A549 (cell line): ENCODE data around the gene MARCHF10. TPM values are rescaled to one million over a fixed set of nuclear protein-coding genes. Genes with fewer than 3 reads are reported as not detected.

Experiments used
- ATAC-seq, 2 experiments: fragments of 200-7000 bp in 1 of 2; fragments of >200 bp in 1 of 2; cut with Nextera tagmentation in 1 of 2; cut with Tn5 transposase in 1 of 2; 3 replicates each; pipeline versions ENCODE4 v1.8.0 to v1.9.1; 2018 to 2020; ENCODE audit warnings: mild to moderate bottlenecking in 1 of 2, moderate library complexity in 1 of 2
- CTCF ChIA-PET: fragments of 300-600 bp; sonication (Branson Sonifier 250); formaldehyde crosslinking; extraction: SDS; loops from one replicate; lab custom pipeline; 2021; ENCODE audit warnings: antibody characterized with exemption, inconsistent platforms; lab: Yijun Ruan, JAX
- POLR2A ChIA-PET: fragments of 350-600 bp; formaldehyde crosslinking; extraction: SDS; loops from one replicate; lab custom pipeline; 2021; ENCODE audit warnings: antibody characterized with exemption, inconsistent platforms; lab: Yijun Ruan, JAX
- DNase-seq, 2 experiments: peaks; one replicate each; pipeline versions ENCODE4 v3.0.0 to v3.0.0-alpha.2; 2011 to 2016; ENCODE audit warnings: low read depth in 1 of 2, low spot score in 1 of 2
- FAIRE-seq: peaks from 2 replicates; lab custom pipeline; 2011; peaks lifted over from hg19 to GRCh38; lab: Jason Lieb, UNC
- H3K27ac ChIP-seq, 2 experiments: fragments of >200 bp; sonication (Bioruptor Twin); formaldehyde crosslinking; 3 replicates each; pipeline ENCODE4 v1.5.1; 2016 to 2017
- H3K4me1 ChIP-seq: fragments of >200 bp; sonication (Bioruptor Twin); formaldehyde crosslinking; 3 replicates; pipeline ENCODE4 v1.6.1; 2016
- H3K4me2 ChIP-seq: fragments of >200 bp; sonication (Bioruptor Twin); formaldehyde crosslinking; 3 replicates; pipeline ENCODE4 v1.6.1; 2016
- H3K4me3 ChIP-seq: fragments of >200 bp; sonication (Bioruptor Twin); formaldehyde crosslinking; 3 replicates; pipeline ENCODE4 v1.5.1; 2016
- H3K9me3 ChIP-seq: fragments of >200 bp; sonication (Bioruptor Twin); formaldehyde crosslinking; 3 replicates; pipeline ENCODE4 v1.6.1; 2016
- BHLHE40 ChIP-seq: IDR thresholded peaks from 2 replicates; pipeline ENCODE4 v1.6.1; 2012; ENCODE audit warnings: low read depth, low read length, inconsistent platforms
- EP300 ChIP-seq, 2 experiments: fragments of >200 bp; sonication (Bioruptor Twin); formaldehyde crosslinking; IDR thresholded peaks; 2 replicates in 1 of 2; 3 replicates in 1 of 2; pipeline ENCODE4 v1.6.1; 2016 to 2017
- ESRRA ChIP-seq: fragments of 150-350 bp; IDR thresholded peaks from 2 replicates; pipeline ENCODE4 v1.6.1; 2014; ENCODE audit warnings: mild to moderate bottlenecking, low read length, borderline replicate concordance
- FOSB ChIP-seq: fragments of 250-450 bp; sonication (Bioruptor Pico); IDR thresholded peaks from 2 replicates; pipeline ENCODE4 v1.5.0; 2020; ENCODE audit warnings: mild to moderate bottlenecking, moderate library complexity
- FOSL2 ChIP-seq, 2 experiments: fragments of 450-650 bp in 1 of 2; fragments of >200 bp in 1 of 2; sonication (Bioruptor Twin) in 1 of 2; formaldehyde crosslinking; IDR thresholded peaks; 2 replicates each; pipeline versions ENCODE4 v1.5.0 to v1.6.1; 2016 to 2020; ENCODE audit warnings: mild to moderate bottlenecking in 1 of 2, moderate library complexity in 1 of 2
- FOXS1 ChIP-seq: fragments of 250-450 bp; sonication (Bioruptor Pico); IDR thresholded peaks from 2 replicates; pipeline ENCODE4 v1.5.0; 2020; ENCODE audit warnings: mild to moderate bottlenecking, moderate library complexity
- HDAC2 ChIP-seq: fragments of 200-600 bp; sonication (generic); IDR thresholded peaks from 2 replicates; pipeline ENCODE4 v1.6.1; 2016
- HEYL ChIP-seq: fragments of 250-450 bp; sonication (Bioruptor Pico); IDR thresholded peaks from 2 replicates; pipeline ENCODE4 v1.8.0; 2021; ENCODE audit warnings: mild to moderate bottlenecking, moderate library complexity
- HOXA7 ChIP-seq: fragments of 250-450 bp; sonication (Bioruptor Pico); IDR thresholded peaks from 2 replicates; pipeline ENCODE4 v1.5.0; 2020; ENCODE audit warnings: mild to moderate bottlenecking, moderate library complexity
- HOXB13 ChIP-seq: fragments of 250-450 bp; sonication (Bioruptor Pico); IDR thresholded peaks from 2 replicates; pipeline ENCODE4 v1.5.0; 2020; ENCODE audit warnings: low read depth, mild to moderate bottlenecking, moderate library complexity
- HOXB5 ChIP-seq: fragments of 250-450 bp; sonication (Bioruptor Pico); IDR thresholded peaks from 2 replicates; pipeline ENCODE4 v1.5.0; 2020; ENCODE audit warnings: mild to moderate bottlenecking, moderate library complexity
- KDM1A ChIP-seq: fragments of 200-600 bp; sonication (generic); IDR thresholded peaks from 2 replicates; pipeline ENCODE4 v1.6.1; 2016; ENCODE audit warnings: low read depth, mild to moderate bottlenecking
- MAZ ChIP-seq: fragments of 150-350 bp; IDR thresholded peaks from 2 replicates; pipeline ENCODE4 v1.6.1; 2014; ENCODE audit warnings: antibody characterized with exemption, low read depth, low read length, borderline replicate concordance
- MYC ChIP-seq: IDR thresholded peaks from 2 replicates; pipeline ENCODE4 v1.6.1; 2012; ENCODE audit warnings: mild to moderate bottlenecking, inconsistent platforms, low read length, improper control_type of control experiment, borderline replicate concordance
- NFE2L2 ChIP-seq: fragments of 150-350 bp; conservative IDR thresholded peaks from 2 replicates; pipeline ENCODE4 v1.6.1; 2014; ENCODE audit warnings: low read length
- NR3C1 ChIP-seq: fragments of >200 bp; sonication (Bioruptor Twin); formaldehyde crosslinking; IDR thresholded peaks from 3 replicates; pipeline ENCODE4 v1.6.1; 2017
- PHF8 ChIP-seq: fragments of 200-600 bp; sonication (generic); IDR thresholded peaks from 2 replicates; pipeline ENCODE4 v1.6.1; 2016; ENCODE audit warnings: low read depth, mild to moderate bottlenecking, antibody characterized with exemption, moderate library complexity, borderline replicate concordance
- RAD21 ChIP-seq, 2 experiments: fragments of >200 bp in 1 of 2; sonication (Bioruptor Twin) in 1 of 2; formaldehyde crosslinking in 1 of 2; IDR thresholded peaks in 1 of 2; conservative IDR thresholded peaks in 1 of 2; 2 replicates in 1 of 2; 3 replicates in 1 of 2; pipeline ENCODE4 v1.6.1; 2012 to 2018; ENCODE audit warnings: inconsistent platforms in 1 of 2
- RCOR1 ChIP-seq: fragments of 150-350 bp; IDR thresholded peaks from 2 replicates; pipeline ENCODE4 v1.6.1; 2014; ENCODE audit warnings: antibody characterized with exemption, low read length, low read depth
- RFX5 ChIP-seq: fragments of 450-650 bp; IDR thresholded peaks from 2 replicates; pipeline ENCODE4 v1.7.1; 2014; ENCODE audit warnings: antibody characterized with exemption, mild to moderate bottlenecking, moderate library complexity
- TFCP2L1 ChIP-seq: fragments of 250-450 bp; sonication (Bioruptor Pico); IDR thresholded peaks from 2 replicates; pipeline ENCODE4 v1.5.0; 2021; ENCODE audit warnings: mild to moderate bottlenecking
- TP53 ChIP-seq: fragments of 250-450 bp; sonication (Bioruptor Pico); IDR thresholded peaks from 2 replicates; pipeline ENCODE4 v1.5.0; 2021; ENCODE audit warnings: mild to moderate bottlenecking, moderate library complexity
- ZFP36 ChIP-seq: fragments of 450-650 bp; IDR thresholded peaks from 2 replicates; pipeline ENCODE4 v1.6.1; 2014; ENCODE audit warnings: borderline replicate concordance; ENCODE audit not compliant: partially characterized antibody
- ZNF302 ChIP-seq: fragments of 250-450 bp; sonication (Bioruptor Pico); IDR thresholded peaks from 2 replicates; pipeline ENCODE4 v1.9.0; 2021; ENCODE audit warnings: inconsistent platforms, mild to moderate bottlenecking, moderate library complexity
- ZSCAN20 ChIP-seq: fragments of 250-450 bp; sonication (Bioruptor Pico); IDR thresholded peaks from 2 replicates; pipeline ENCODE4 v1.8.0; 2022; ENCODE audit warnings: mild to moderate bottlenecking, moderate library complexity
- WGBS: methylation state at CpG from one replicate; pipeline ENCODE4 v1.1.6; 2017; ENCODE audit errors: missing lambda C conversion rate; 5-methylcytosine and 5-hydroxymethylcytosine counted together
- polyA plus RNA-seq, 4 experiments: library from polyadenylated mRNA; depleted of rRNA in 3 of 4; stranded (reverse); fragments of >200 nt; fragmentation: RNase III in 1 of 4; extraction: RNeasy Plus Mini Kit Qiagen cat#74134 plus additional on column Dnase treatment in 1 of 4; gene quantifications; 2 replicates in 3 of 4; 3 replicates in 1 of 4; pipeline ENCODE4 v1.2.3, GENCODE V29; 2011 to 2017
- TF ChIP-seq, protein P1 (sequence below): IDR thresholded peaks from 2 replicates; pipeline ENCODE4 v1.6.1; 2012; ENCODE audit warnings: low read depth, borderline replicate concordance
- TF ChIP-seq, protein P2 (sequence below): fragments of >200 bp; sonication (Bioruptor Twin); formaldehyde crosslinking; IDR thresholded peaks from 3 replicates; pipeline ENCODE4 v1.5.1; 2016
- TF ChIP-seq, protein P3 (sequence below): fragments of 200-600 bp; sonication (generic); IDR thresholded peaks from 2 replicates; pipeline ENCODE4 v1.6.1; 2016; ENCODE audit warnings: antibody characterized with exemption, mild to moderate bottlenecking, moderate library complexity

Gene MARCHF10
- polyA plus RNA-seq, 2 of the 4 experiments (the other 2 are of a cell fraction): 0.43 to 0.57 TPM

DNA sequence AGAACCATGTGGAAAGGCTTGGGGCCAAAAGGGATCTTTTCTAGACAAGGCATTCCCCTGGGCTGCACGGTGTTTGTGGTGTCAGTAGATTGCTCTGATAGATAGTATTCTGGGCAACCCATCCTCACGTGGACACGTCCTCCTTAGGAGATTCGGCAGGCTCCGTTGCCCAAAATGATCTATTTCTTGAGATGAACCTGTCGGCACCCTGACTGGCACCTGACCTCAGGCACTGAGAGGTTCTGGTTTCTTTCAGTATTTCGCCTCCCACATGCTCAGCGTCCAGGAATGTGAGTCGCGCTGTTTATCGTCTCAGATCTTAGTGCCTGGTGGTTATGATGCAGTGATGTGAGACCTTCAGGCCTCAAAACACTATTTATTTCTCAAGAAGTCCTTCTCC is 89.7 kb downstream of the MARCHF10 start:
- Histone ChIP-seq H3K27ac (no peak overlapping the region; a peak in 1 of 6 replicates), H3K9me3 (no peaks in the 10 kb centered on the region), H3K4me2 (no peak overlapping the region), H3K4me1 (peaks cover 18% of the 10 kb centered on the region; the same call in 1 of the 3 replicates), H3K4me3 (no peak overlapping the region)
- ChIA-PET POLR2A (no interaction called here), CTCF (interaction anchor here (1.3 kb wide), 1 partner anchor 14 kb away, joined by 3 read pairs; no protein-coding TSS in a partner anchor)
- FAIRE-seq (no peak), ATAC-seq (no peak), DNase-seq (no peak)
- 89% methylated on average over 11 of the region's 11 CpGs for WGBS
- TF ChIP-seq, protein P1, sequence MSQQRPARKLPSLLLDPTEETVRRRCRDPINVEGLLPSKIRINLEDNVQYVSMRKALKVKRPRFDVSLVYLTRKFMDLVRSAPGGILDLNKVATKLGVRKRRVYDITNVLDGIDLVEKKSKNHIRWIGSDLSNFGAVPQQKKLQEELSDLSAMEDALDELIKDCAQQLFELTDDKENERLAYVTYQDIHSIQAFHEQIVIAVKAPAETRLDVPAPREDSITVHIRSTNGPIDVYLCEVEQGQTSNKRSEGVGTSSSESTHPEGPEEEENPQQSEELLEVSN: no peak
- no peak for TF ChIP-seq PHF8
- TF ChIP-seq RCOR1: no peak
- TF ChIP-seq TP53 (CRISPR knock-in tag): no peak
- TF ChIP-seq EP300 (IDR thresholded peaks at IDR 0.05): no peak
- TF ChIP-seq KDM1A: no peak
- no peak for TF ChIP-seq HEYL (CRISPR knock-in tag)
- TF ChIP-seq MAZ: no peak
- TF ChIP-seq NR3C1: no peak
- TF ChIP-seq ZSCAN20 (CRISPR knock-in tag): no peak
- no peak for TF ChIP-seq HOXB13
- no peak for TF ChIP-seq FOSL2 (IDR thresholded peaks at IDR 0.05)
- TF ChIP-seq FOSL2 (CRISPR knock-in tag; IDR thresholded peaks at IDR 0.05): no peak
- TF ChIP-seq ZNF302 (CRISPR knock-in tag): no peak
- no peak for TF ChIP-seq FOXS1 (CRISPR knock-in tag)
- no peak for TF ChIP-seq HOXB5 (CRISPR knock-in tag)
- no peak for TF ChIP-seq RAD21 (conservative IDR thresholded peaks at IDR 0.05 in 1 of 2, IDR thresholded peaks at IDR 0.05 in 1 of 2)
- no peak for TF ChIP-seq NFE2L2
- TF ChIP-seq FOSB (CRISPR knock-in tag): no peak

DNA sequence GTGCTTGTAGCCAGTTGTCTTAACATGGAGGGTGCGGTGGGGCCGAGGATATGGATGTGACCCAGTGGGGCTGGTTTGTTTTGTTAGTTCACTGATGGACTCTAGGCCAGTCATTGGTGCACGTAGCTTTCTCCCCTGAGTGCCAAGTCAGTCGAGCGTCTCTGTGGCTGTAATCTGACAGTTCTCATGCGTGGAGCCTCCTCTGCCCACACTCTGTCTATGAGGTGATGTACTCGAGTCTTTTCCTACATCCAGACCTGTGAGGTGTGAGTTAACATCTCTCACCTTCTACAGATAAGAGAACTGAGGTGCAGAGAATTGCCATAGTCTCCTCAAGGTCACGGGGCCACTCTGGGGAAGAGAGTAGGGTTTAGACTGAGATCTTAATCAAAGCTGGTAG is 90.2 kb downstream of the MARCHF10 start:
- CTCF ChIA-PET: interaction anchor here (1.3 kb wide), 1 partner anchor 15 kb away, joined by 3 read pairs; no protein-coding TSS in a partner anchor
- Histone ChIP-seq H3K4me1 (peaks cover 15% of the 10 kb centered on the region; the same call in 1 of the 3 replicates), H3K4me2 (no peak overlapping the region), H3K27ac (no peak overlapping the region), H3K4me3 (no peak overlapping the region), H3K9me3 (no peaks in the 10 kb centered on the region)
- no peak for DNase-seq
- TF ChIP-seq, protein P2, sequence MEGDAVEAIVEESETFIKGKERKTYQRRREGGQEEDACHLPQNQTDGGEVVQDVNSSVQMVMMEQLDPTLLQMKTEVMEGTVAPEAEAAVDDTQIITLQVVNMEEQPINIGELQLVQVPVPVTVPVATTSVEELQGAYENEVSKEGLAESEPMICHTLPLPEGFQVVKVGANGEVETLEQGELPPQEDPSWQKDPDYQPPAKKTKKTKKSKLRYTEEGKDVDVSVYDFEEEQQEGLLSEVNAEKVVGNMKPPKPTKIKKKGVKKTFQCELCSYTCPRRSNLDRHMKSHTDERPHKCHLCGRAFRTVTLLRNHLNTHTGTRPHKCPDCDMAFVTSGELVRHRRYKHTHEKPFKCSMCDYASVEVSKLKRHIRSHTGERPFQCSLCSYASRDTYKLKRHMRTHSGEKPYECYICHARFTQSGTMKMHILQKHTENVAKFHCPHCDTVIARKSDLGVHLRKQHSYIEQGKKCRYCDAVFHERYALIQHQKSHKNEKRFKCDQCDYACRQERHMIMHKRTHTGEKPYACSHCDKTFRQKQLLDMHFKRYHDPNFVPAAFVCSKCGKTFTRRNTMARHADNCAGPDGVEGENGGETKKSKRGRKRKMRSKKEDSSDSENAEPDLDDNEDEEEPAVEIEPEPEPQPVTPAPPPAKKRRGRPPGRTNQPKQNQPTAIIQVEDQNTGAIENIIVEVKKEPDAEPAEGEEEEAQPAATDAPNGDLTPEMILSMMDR: no peak
- TF ChIP-seq PHF8 (no peak), HDAC2 (no peak), ZSCAN20 (CRISPR knock-in tag) (no peak), BHLHE40 (no peak), FOSB (CRISPR knock-in tag) (no peak), HOXA7 (CRISPR knock-in tag) (no peak), RAD21 (conservative IDR thresholded peaks at IDR 0.05 in 1 of 2, IDR thresholded peaks at IDR 0.05 in 1 of 2) (no peak), MYC (no peak)
- FAIRE-seq: no peak
- no peak for ATAC-seq
- POLR2A ChIA-PET: no interaction called here
- 82% methylated on average over 8 of the region's 8 CpGs for WGBS

DNA sequence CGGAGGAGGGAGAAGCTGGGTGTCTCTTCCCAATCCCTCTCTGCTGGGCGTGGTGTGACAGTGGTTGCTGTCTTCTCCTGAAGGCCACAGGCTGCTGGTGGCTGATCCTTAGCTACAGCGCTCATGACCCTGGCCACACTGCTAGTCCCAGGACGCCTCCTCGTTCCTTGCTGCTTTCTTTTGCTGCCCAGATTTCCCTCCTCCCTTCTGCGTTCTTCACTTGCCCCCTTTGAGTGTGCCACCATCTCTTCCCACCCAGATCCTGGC is 90.6 kb downstream of the MARCHF10 start:
- Histone ChIP-seq H3K4me1 (0 out of 3 replicates have a peak, but pooled peaks cover 14% of the 10 kb centered on the region), H3K4me3 (no peak overlapping the region), H3K27ac (peak overlapping the region in 1 of 2 experiments; percentile 50; a peak in 2 of 6 replicates), H3K9me3 (no peaks in the 10 kb centered on the region), H3K4me2 (no peak overlapping the region)
- FAIRE-seq (no peak), DNase-seq (no peak), ATAC-seq (no peak)
- 90% methylated on average over 6 of the region's 6 CpGs for WGBS
- POLR2A ChIA-PET: no interaction called here
- CTCF ChIA-PET: interaction anchor here (1.2 to 1.5 kb wide), 2 partner anchors 18 to 23 kb away, joined by 3 to 6 read pairs; no protein-coding TSS in a partner anchor
- TF ChIP-seq ESRRA: no peak
- TF ChIP-seq TFCP2L1 (CRISPR knock-in tag): no peak
- TF ChIP-seq ZFP36: no peak
- TF ChIP-seq ZSCAN20 (CRISPR knock-in tag): no peak
- TF ChIP-seq RFX5: no peak
- TF ChIP-seq, protein P3, sequence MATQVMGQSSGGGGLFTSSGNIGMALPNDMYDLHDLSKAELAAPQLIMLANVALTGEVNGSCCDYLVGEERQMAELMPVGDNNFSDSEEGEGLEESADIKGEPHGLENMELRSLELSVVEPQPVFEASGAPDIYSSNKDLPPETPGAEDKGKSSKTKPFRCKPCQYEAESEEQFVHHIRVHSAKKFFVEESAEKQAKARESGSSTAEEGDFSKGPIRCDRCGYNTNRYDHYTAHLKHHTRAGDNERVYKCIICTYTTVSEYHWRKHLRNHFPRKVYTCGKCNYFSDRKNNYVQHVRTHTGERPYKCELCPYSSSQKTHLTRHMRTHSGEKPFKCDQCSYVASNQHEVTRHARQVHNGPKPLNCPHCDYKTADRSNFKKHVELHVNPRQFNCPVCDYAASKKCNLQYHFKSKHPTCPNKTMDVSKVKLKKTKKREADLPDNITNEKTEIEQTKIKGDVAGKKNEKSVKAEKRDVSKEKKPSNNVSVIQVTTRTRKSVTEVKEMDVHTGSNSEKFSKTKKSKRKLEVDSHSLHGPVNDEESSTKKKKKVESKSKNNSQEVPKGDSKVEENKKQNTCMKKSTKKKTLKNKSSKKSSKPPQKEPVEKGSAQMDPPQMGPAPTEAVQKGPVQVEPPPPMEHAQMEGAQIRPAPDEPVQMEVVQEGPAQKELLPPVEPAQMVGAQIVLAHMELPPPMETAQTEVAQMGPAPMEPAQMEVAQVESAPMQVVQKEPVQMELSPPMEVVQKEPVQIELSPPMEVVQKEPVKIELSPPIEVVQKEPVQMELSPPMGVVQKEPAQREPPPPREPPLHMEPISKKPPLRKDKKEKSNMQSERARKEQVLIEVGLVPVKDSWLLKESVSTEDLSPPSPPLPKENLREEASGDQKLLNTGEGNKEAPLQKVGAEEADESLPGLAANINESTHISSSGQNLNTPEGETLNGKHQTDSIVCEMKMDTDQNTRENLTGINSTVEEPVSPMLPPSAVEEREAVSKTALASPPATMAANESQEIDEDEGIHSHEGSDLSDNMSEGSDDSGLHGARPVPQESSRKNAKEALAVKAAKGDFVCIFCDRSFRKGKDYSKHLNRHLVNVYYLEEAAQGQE: no peak
- TF ChIP-seq HDAC2: no peak
